HG02938 (cell line): ENCODE results near the gene POLDIP3.

Source experiments
- ATAC-seq: cut with Tn5 transposase; IDR thresholded peaks from one replicate; pipeline ENCODE4 v1.9.1; 2021; ENCODE audit warnings: mild to moderate bottlenecking, moderate library complexity; ENCODE audit not compliant: unreplicated experiment

Gene POLDIP3

GRCh38 chr22:42642806-42643633 lies 28.3 kb upstream of the POLDIP3 start:
- no peak for ATAC-seq

GRCh38 chr22:42641801-42642413 lies 27.2 kb upstream of the POLDIP3 start:
- no peak for ATAC-seq

- no peak for ATAC-seq
Observed at GRCh38 chr22:42639541-42640241, 25.0 kb upstream of the POLDIP3 start.

GRCh38 chr22:42637555-42637954 lies 22.9 kb upstream of the POLDIP3 start:
- ATAC-seq = no peak

GRCh38 chr22:42636506-42636905 lies 21.8 kb upstream of the POLDIP3 start:
- no peak for ATAC-seq

GRCh38 chr22:42635531-42635930 lies 20.8 kb upstream of the POLDIP3 start:
- ATAC-seq = no peak

- no peak for ATAC-seq
Observed at GRCh38 chr22:42633013-42633412, 18.3 kb upstream of the POLDIP3 start.

GRCh38 chr22:42632096-42632495 lies 17.4 kb upstream of the POLDIP3 start:
- ATAC-seq = no peak

GRCh38 chr22:42630901-42631602 lies 16.4 kb upstream of the POLDIP3 start:
- ATAC-seq = no peak

- ATAC-seq = no peak
Observed at GRCh38 chr22:42630211-42630610, 15.5 kb upstream of the POLDIP3 start.

GRCh38 chr22:42627981-42628380 lies 13.3 kb upstream of the POLDIP3 start:
- ATAC-seq = no peak

- ATAC-seq = no peak
Observed at GRCh38 chr22:42626951-42627625, 12.4 kb upstream of the POLDIP3 start.

GRCh38 chr22:42626431-42626830 lies 11.7 kb upstream of the POLDIP3 start:
- no peak for ATAC-seq

- ATAC-seq = no peak
Observed at GRCh38 chr22:42625416-42625815, 10.7 kb upstream of the POLDIP3 start.

GRCh38 chr22:42624551-42625106 lies 9.9 kb upstream of the POLDIP3 start:
- ATAC-seq = no peak

GRCh38 chr22:42623756-42624441 lies 9.2 kb upstream of the POLDIP3 start:
- no peak for ATAC-seq

GRCh38 chr22:42623301-42623751 lies 8.6 kb upstream of the POLDIP3 start:
- no peak for ATAC-seq

- ATAC-seq = no peak
Observed at GRCh38 chr22:42622061-42622710, 7.5 kb upstream of the POLDIP3 start.

GRCh38 chr22:42621505-42622002 lies 6.9 kb upstream of the POLDIP3 start:
- no peak for ATAC-seq
